HEK293 (cell line): ENCODE results near the gene CABP1.

Experiments
- CTCF ChIA-PET: fragments of 350-600 bp; formaldehyde crosslinking; extraction: SDS; loops from one replicate; lab custom pipeline; 2021; ENCODE audit warnings: antibody characterized with exemption; lab: Yijun Ruan, JAX
- POLR2A ChIA-PET: fragments of 300-600 bp; formaldehyde crosslinking; extraction: SDS; loops from one replicate; lab custom pipeline; 2020; ENCODE audit warnings: antibody characterized with exemption, inconsistent platforms; lab: Yijun Ruan, JAX
- H3K27ac ChIP-seq: fragments of 200-500 bp; sonication (Bioruptor generic); 2 replicates; pipeline ENCODE4 v1.5.1; 2014; ENCODE audit warnings: low read depth, low read length, control low read depth, inconsistent platforms; ENCODE audit errors: extremely low read depth
- H3K36me3 ChIP-seq, 2 experiments: fragments of 200-500 bp in 1 of 2; sonication (Bioruptor generic) in 1 of 2; 1 replicate in 1 of 2; 2 replicates in 1 of 2; pipeline ENCODE4 v1.5.1; 2014 to 2017; ENCODE audit warnings: inconsistent platforms in 2 of 2, low read length in 2 of 2; ENCODE audit not compliant: control insufficient read depth in 2 of 2, insufficient read depth in 1 of 2
- H3K4me1 ChIP-seq: fragments of 200-500 bp; sonication (Bioruptor generic); 2 replicates; pipeline ENCODE4 v1.5.1; 2014; ENCODE audit warnings: mild to moderate bottlenecking, low read length, inconsistent platforms; ENCODE audit not compliant: control insufficient read depth, insufficient read depth
- H3K4me3 ChIP-seq: 2 replicates; pipeline ENCODE4 v1.5.1; 2011; ENCODE audit warnings: low read depth, mild to moderate bottlenecking, control low read depth, low read length, moderate library complexity
- H3K9me3 ChIP-seq: fragments of 200-500 bp; sonication (Bioruptor generic); 2 replicates; pipeline ENCODE4 v1.5.1; 2014; ENCODE audit warnings: low read depth, low read length, inconsistent platforms; ENCODE audit not compliant: control insufficient read depth, insufficient read depth
- BCL11B ChIP-seq: fragments of 450-650 bp; formaldehyde crosslinking; IDR thresholded peaks from 2 replicates; pipeline ENCODE4 v1.5.1; 2016; ENCODE audit warnings: low read depth, missing biosample characterization, missing genetic modification characterization
- REPIN1 ChIP-seq: fragments of 450-650 bp; formaldehyde crosslinking; IDR thresholded peaks from 2 replicates; pipeline ENCODE4 v1.5.1; 2017; ENCODE audit warnings: missing biosample characterization, missing genetic modification characterization, low read depth
- WT1 ChIP-seq: fragments of 450-650 bp; formaldehyde crosslinking; IDR thresholded peaks from 2 replicates; pipeline ENCODE4 v1.5.1; 2016; ENCODE audit warnings: missing biosample characterization, missing genetic modification characterization
- ZBTB17 ChIP-seq: fragments of 450-650 bp; formaldehyde crosslinking; IDR thresholded peaks from 2 replicates; pipeline ENCODE4 v1.5.1; 2016; ENCODE audit warnings: missing biosample characterization, missing genetic modification characterization
- ZBTB44 ChIP-seq: fragments of 450-650 bp; IDR thresholded peaks from 2 replicates; pipeline ENCODE4 v1.5.1; 2018; ENCODE audit warnings: missing biosample characterization, mild to moderate bottlenecking, missing genetic modification characterization
- ZNF175 ChIP-seq: fragments of 450-650 bp; formaldehyde crosslinking; IDR thresholded peaks from 2 replicates; pipeline ENCODE4 v1.5.1; 2016; ENCODE audit warnings: missing biosample characterization, missing genetic modification characterization
- ZNF26 ChIP-seq: fragments of 450-650 bp; formaldehyde crosslinking; IDR thresholded peaks from 2 replicates; pipeline ENCODE4 v1.5.1; 2016; ENCODE audit warnings: missing biosample characterization, missing genetic modification characterization
- ZNF266 ChIP-seq: fragments of 450-650 bp; formaldehyde crosslinking; IDR thresholded peaks from 2 replicates; pipeline ENCODE4 v1.5.1; 2016; ENCODE audit warnings: missing biosample characterization, missing genetic modification characterization, low read depth
- ZNF311 ChIP-seq: fragments of 450-650 bp; formaldehyde crosslinking; IDR thresholded peaks from 2 replicates; pipeline ENCODE4 v1.5.1; 2017; ENCODE audit warnings: missing biosample characterization, missing genetic modification characterization, borderline replicate concordance
- ZNF398 ChIP-seq: fragments of 450-650 bp; formaldehyde crosslinking; IDR thresholded peaks from 2 replicates; pipeline ENCODE4 v1.5.1; 2017; ENCODE audit warnings: missing biosample characterization, missing genetic modification characterization
- ZNF837 ChIP-seq: fragments of 450-650 bp; formaldehyde crosslinking; IDR thresholded peaks from 2 replicates; pipeline ENCODE4 v1.5.1; 2016; ENCODE audit warnings: missing biosample characterization, missing genetic modification characterization
- TF ChIP-seq, protein P1 (sequence below): fragments of 450-650 bp; formaldehyde crosslinking; IDR thresholded peaks from 2 replicates; pipeline ENCODE4 v1.5.1; 2017; ENCODE audit warnings: missing biosample characterization, missing genetic modification characterization
- TF ChIP-seq, protein P2 (sequence below): fragments of 450-650 bp; formaldehyde crosslinking; IDR thresholded peaks from 2 replicates; pipeline ENCODE4 v1.5.1; 2017; ENCODE audit warnings: missing biosample characterization, missing genetic modification characterization

The CABP1 gene

DNA sequence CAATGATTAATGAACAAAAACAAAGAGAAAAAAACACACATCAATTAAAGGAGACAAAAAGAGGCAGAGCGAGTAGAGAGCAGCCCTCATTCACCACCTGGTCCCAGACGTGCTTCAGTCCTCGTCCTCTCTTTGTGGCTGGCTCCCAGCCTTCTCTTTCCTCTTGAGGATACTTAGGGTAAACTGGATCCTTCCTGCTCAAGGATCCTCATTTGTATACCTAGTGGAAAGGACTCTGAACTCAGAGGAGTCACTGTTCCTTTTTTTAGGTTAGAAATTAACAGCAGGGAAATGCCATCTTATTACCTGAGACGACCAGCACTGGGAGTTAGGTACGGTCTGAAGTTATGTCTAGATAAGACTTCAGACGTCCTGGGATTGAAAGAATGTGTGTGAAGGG, 56.2 kb downstream of the CABP1 start:
- POLR2A ChIA-PET = no interaction called here

More for the DNA sequence above, 56.2 kb downstream of the CABP1 start:
- TF ChIP-seq ZNF398 = no peak
- TF ChIP-seq ZNF266 (tag by site-specific recombination) = no peak
- no peak for TF ChIP-seq WT1
- no peak for TF ChIP-seq BCL11B (tag by site-specific recombination)
- no peak for TF ChIP-seq REPIN1 (tag by site-specific recombination)
- TF ChIP-seq, protein P1, sequence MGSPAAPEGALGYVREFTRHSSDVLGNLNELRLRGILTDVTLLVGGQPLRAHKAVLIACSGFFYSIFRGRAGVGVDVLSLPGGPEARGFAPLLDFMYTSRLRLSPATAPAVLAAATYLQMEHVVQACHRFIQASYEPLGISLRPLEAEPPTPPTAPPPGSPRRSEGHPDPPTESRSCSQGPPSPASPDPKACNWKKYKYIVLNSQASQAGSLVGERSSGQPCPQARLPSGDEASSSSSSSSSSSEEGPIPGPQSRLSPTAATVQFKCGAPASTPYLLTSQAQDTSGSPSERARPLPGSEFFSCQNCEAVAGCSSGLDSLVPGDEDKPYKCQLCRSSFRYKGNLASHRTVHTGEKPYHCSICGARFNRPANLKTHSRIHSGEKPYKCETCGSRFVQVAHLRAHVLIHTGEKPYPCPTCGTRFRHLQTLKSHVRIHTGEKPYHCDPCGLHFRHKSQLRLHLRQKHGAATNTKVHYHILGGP = no peak
- no peak for TF ChIP-seq ZNF837 (tag by site-specific recombination)
- TF ChIP-seq ZBTB17 (tag by site-specific recombination) = no peak
- no peak for TF ChIP-seq ZNF175
- TF ChIP-seq ZNF26 = no peak
- no peak for TF ChIP-seq ZBTB44
- TF ChIP-seq, protein P2, sequence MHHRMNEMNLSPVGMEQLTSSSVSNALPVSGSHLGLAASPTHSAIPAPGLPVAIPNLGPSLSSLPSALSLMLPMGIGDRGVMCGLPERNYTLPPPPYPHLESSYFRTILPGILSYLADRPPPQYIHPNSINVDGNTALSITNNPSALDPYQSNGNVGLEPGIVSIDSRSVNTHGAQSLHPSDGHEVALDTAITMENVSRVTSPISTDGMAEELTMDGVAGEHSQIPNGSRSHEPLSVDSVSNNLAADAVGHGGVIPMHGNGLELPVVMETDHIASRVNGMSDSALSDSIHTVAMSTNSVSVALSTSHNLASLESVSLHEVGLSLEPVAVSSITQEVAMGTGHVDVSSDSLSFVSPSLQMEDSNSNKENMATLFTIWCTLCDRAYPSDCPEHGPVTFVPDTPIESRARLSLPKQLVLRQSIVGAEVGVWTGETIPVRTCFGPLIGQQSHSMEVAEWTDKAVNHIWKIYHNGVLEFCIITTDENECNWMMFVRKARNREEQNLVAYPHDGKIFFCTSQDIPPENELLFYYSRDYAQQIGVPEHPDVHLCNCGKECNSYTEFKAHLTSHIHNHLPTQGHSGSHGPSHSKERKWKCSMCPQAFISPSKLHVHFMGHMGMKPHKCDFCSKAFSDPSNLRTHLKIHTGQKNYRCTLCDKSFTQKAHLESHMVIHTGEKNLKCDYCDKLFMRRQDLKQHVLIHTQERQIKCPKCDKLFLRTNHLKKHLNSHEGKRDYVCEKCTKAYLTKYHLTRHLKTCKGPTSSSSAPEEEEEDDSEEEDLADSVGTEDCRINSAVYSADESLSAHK (tag by site-specific recombination) = no peak
- no peak for TF ChIP-seq ZNF311 (tag by site-specific recombination)
- no peaks in the 10 kb centered on the region for H3K9me3 ChIP-seq
- no peak overlapping the region for H3K4me3 ChIP-seq
- peaks cover 45 to 87% of the 10 kb centered on the region in 2 experiments for H3K36me3 ChIP-seq
- H3K4me1 ChIP-seq = peaks cover 6% of the 10 kb centered on the region
- no peak overlapping the region for H3K27ac ChIP-seq
- CTCF ChIA-PET = interaction anchor here (0.7 kb wide), 1 partner anchor 143 kb away, joined by 3 read pairs; no protein-coding TSS in a partner anchor
